H9 (cell line): ENCODE results near the gene HOGA1. TPM values are rescaled to one million over a fixed set of nuclear protein-coding genes. Genes with fewer than 3 reads are reported as not detected.

Experiments
- DNase-seq: peaks from one replicate; pipeline ENCODE4 v3.0.0-alpha.2; 2017
- H2AFZ ChIP-seq: one replicate; pipeline ENCODE4 v1.6.1; 2013; ENCODE audit warnings: mild to moderate bottlenecking, low read length, control low read depth, moderate library complexity
- H2AK5ac ChIP-seq: 2 replicates; pipeline ENCODE4 v1.6.1; 2013; ENCODE audit warnings: low read length, control low read depth, mixed read lengths; ENCODE audit not compliant: insufficient read length
- H2BK120ac ChIP-seq: one replicate; pipeline ENCODE4 v1.6.1; 2013; ENCODE audit warnings: low read depth, mild to moderate bottlenecking, low read length, control low read depth, inconsistent platforms; ENCODE audit not compliant: poor library complexity, severe bottlenecking
- H2BK12ac ChIP-seq: 2 replicates; pipeline ENCODE4 v1.6.1; 2013; ENCODE audit warnings: low read length, control low read depth, mixed read lengths, low read depth; ENCODE audit not compliant: insufficient read length
- H2BK15ac ChIP-seq: 2 replicates; pipeline ENCODE4 v1.6.1; 2013; ENCODE audit warnings: low read depth, low read length, control low read depth
- H2BK20ac ChIP-seq: one replicate; pipeline ENCODE4 v1.6.1; 2013; ENCODE audit warnings: low read depth, mild to moderate bottlenecking, low read length, control low read depth, inconsistent platforms; ENCODE audit not compliant: poor library complexity, severe bottlenecking
- H2BK5ac ChIP-seq: 2 replicates; pipeline ENCODE4 v1.6.1; 2013; ENCODE audit warnings: low read length, control low read depth, mixed read lengths; ENCODE audit not compliant: insufficient read length
- H3K14ac ChIP-seq: 2 replicates; pipeline ENCODE4 v1.6.1; 2013; ENCODE audit warnings: low read length, control low read depth; ENCODE audit not compliant: insufficient read depth
- H3K18ac ChIP-seq: 2 replicates; pipeline ENCODE4 v1.6.1; 2013; ENCODE audit warnings: low read depth, mild to moderate bottlenecking, mixed read lengths, low read length, control low read depth; ENCODE audit not compliant: insufficient read length
- H3K23ac ChIP-seq: 2 replicates; pipeline ENCODE4 v1.6.1; 2013; ENCODE audit warnings: low read length, control low read depth, mixed read lengths, low read depth; ENCODE audit not compliant: insufficient read length
- H3K23me2 ChIP-seq: 2 replicates; pipeline ENCODE4 v1.6.1; 2013; ENCODE audit warnings: low read depth, mild to moderate bottlenecking, mixed read lengths, low read length, control low read depth; ENCODE audit not compliant: insufficient read length, poor library complexity, severe bottlenecking
- H3K27ac ChIP-seq: 2 replicates; pipeline ENCODE4 v1.5.1; 2013; ENCODE audit warnings: low read length, control low read depth, mixed read lengths, low read depth; ENCODE audit not compliant: insufficient read length
- H3K27me3 ChIP-seq: 2 replicates; pipeline ENCODE4 v1.6.1; 2013; ENCODE audit warnings: low read length, control low read depth, inconsistent platforms; ENCODE audit not compliant: insufficient read depth
- H3K4ac ChIP-seq: 2 replicates; pipeline ENCODE4 v1.6.1; 2013; ENCODE audit warnings: low read depth, mild to moderate bottlenecking, control low read depth, inconsistent platforms, low read length, moderate library complexity
- H3K4me1 ChIP-seq: 2 replicates; pipeline ENCODE4 v1.6.1; 2013; ENCODE audit warnings: low read length, control low read depth, inconsistent platforms; ENCODE audit not compliant: insufficient read depth
- H3K4me2 ChIP-seq: 2 replicates; pipeline ENCODE4 v1.6.1; 2013; ENCODE audit warnings: low read length, control low read depth, mixed read lengths; ENCODE audit not compliant: insufficient read length, insufficient read depth
- H3K56ac ChIP-seq: 2 replicates; pipeline ENCODE4 v1.6.1; 2013; ENCODE audit warnings: low read depth, mild to moderate bottlenecking, mixed read lengths, low read length, control low read depth; ENCODE audit not compliant: insufficient read length
- H3K79me1 ChIP-seq: 2 replicates; pipeline ENCODE4 v1.6.1; 2013; ENCODE audit warnings: low read depth, mild to moderate bottlenecking, moderate library complexity, low read length, control low read depth, inconsistent platforms; ENCODE audit not compliant: insufficient read depth, poor library complexity, severe bottlenecking
- H3K79me2 ChIP-seq: 2 replicates; pipeline ENCODE4 v1.6.1; 2013; ENCODE audit warnings: low read length, control low read depth, inconsistent platforms; ENCODE audit not compliant: insufficient read depth
- H3K9ac ChIP-seq: 2 replicates; pipeline ENCODE4 v1.6.1; 2013; ENCODE audit warnings: low read length, control low read depth, mixed read lengths; ENCODE audit not compliant: insufficient read length; ENCODE audit errors: extremely low read depth
- H3K9me3 ChIP-seq: one replicate; pipeline ENCODE4 v1.6.1; 2013; ENCODE audit warnings: low read depth, low read length, inconsistent platforms; ENCODE audit not compliant: control insufficient read depth
- H3T11ph ChIP-seq: one replicate; pipeline ENCODE4 v1.6.1; 2013; ENCODE audit warnings: mild to moderate bottlenecking, low read length, control low read depth, inconsistent platforms
- H4K20me1 ChIP-seq: one replicate; pipeline ENCODE4 v1.6.1; 2013; ENCODE audit not compliant: control insufficient read depth, insufficient read length, insufficient read depth
- H4K5ac ChIP-seq: 2 replicates; pipeline ENCODE4 v1.6.1; 2013; ENCODE audit warnings: low read depth, mild to moderate bottlenecking, mixed read lengths, low read length, control low read depth; ENCODE audit not compliant: insufficient read length
- H4K8ac ChIP-seq: replicated peaks from 2 replicates; pipeline ENCODE4 v1.6.1; 2013; ENCODE audit warnings: low read length, control low read depth, mixed read lengths, low read depth; ENCODE audit not compliant: insufficient read length
- H4K91ac ChIP-seq: 2 replicates; pipeline ENCODE4 v1.6.1; 2013; ENCODE audit warnings: low read depth, mild to moderate bottlenecking, moderate library complexity, mixed read lengths, low read length, control low read depth; ENCODE audit not compliant: insufficient read length
- H3K27ac Mint-ChIP-seq, 3 experiments: 2 replicates in 2 of 3; 3 replicates in 1 of 3; pipeline ENCODE4 v1.8.0; 2020 to 2021; ENCODE audit warnings: mixed read lengths in 3 of 3, mild to moderate bottlenecking in 1 of 3, moderate library complexity in 1 of 3
- H3K27me3 Mint-ChIP-seq: 2 replicates; pipeline ENCODE4 v1.8.0; 2021; ENCODE audit warnings: low read depth, mild to moderate bottlenecking, moderate library complexity, mixed read lengths
- H3K36me3 Mint-ChIP-seq, 3 experiments: 2 replicates in 2 of 3; 3 replicates in 1 of 3; pipeline ENCODE4 v1.8.0; 2020 to 2021; ENCODE audit warnings: low read depth in 3 of 3, mixed read lengths in 3 of 3; ENCODE audit not compliant: insufficient read depth in 1 of 3
- H3K4me1 Mint-ChIP-seq, 2 experiments: 2 replicates each; pipeline ENCODE4 v1.8.0; 2020; ENCODE audit warnings: mixed read lengths in 2 of 2
- H3K4me3 Mint-ChIP-seq, 2 experiments: 2 replicates in 1 of 2; 3 replicates in 1 of 2; pipeline ENCODE4 v1.8.0; 2020 to 2021; ENCODE audit warnings: mild to moderate bottlenecking in 2 of 2, mixed read lengths in 2 of 2, moderate library complexity in 1 of 2
- H3K9me3 Mint-ChIP-seq, 2 experiments: 2 replicates in 1 of 2; 3 replicates in 1 of 2; pipeline ENCODE4 v1.8.0; 2020; ENCODE audit warnings: mild to moderate bottlenecking in 2 of 2, mixed read lengths in 2 of 2, moderate library complexity in 1 of 2
- WGBS: extraction: QIAGEN DNeasy Blood & Tissue Kit; methylation state at CpG from one replicate; pipeline ENCODE4 v1.1.7; 2013; ENCODE audit warnings: missing lambda C conversion rate, low lambda C conversion rate, mixed read lengths; ENCODE audit not compliant: insufficient read length; ENCODE audit errors: extremely low coverage; 5-methylcytosine and 5-hydroxymethylcytosine counted together
- total RNA-seq: library from RNA; stranded (reverse); gene quantifications from 2 replicates; pipeline ENCODE4 v1.2.1, GENCODE V29; 2021
- TF ChIP-seq, protein P1 (sequence below): fragments of 200-600 bp; sonication (generic); conservative IDR thresholded peaks from 3 replicates; pipeline ENCODE4 v1.8.0; 2021; ENCODE audit warnings: antibody characterized with exemption, mild to moderate bottlenecking

The HOGA1 gene
- total RNA-seq, 1 experiment from 2014 or later = 0.79 TPM

DNA sequence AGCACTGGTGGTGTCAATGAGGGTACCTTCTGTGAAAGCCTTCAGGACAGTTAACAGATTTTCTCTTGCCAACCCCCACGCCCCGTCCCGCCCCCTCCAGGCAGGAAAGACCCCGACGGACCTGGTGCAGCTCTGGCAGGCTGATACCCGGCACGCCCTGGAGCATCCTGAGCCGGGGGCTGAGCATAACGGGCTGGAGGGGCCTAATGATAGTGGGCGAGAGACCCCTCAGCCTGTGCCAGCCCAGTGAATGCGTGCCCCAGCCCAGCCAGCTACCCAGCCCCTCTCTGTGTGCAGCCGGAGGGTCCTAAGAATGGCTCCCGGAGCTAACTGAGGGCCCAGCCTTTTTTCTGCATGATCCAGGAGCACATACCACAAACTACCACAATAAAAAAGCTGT, 713 bp upstream of the HOGA1 start:
- H3K79me1 ChIP-seq = no peaks in the 10 kb centered on the region
- H2BK15ac ChIP-seq = no peak overlapping the region
- H3K4me3 Mint-ChIP-seq = no peak overlapping the region
- no peak for DNase-seq
- H3K27ac ChIP-seq = no peak overlapping the region
- WGBS = no CpG with 5 or more reads among the region's 13 CpGs
- no peak overlapping the region for H3K56ac ChIP-seq
- no peak overlapping the region for H2AK5ac ChIP-seq
- H3K4me1 Mint-ChIP-seq = peaks cover 3 to 13% of the 10 kb centered on the region in 2 experiments; a peak in 3 of 4 replicates
- H3K4ac ChIP-seq = no peak overlapping the region
- no peak overlapping the region for H2AFZ ChIP-seq
- H2BK5ac ChIP-seq = no peak overlapping the region
- H3K4me2 ChIP-seq = no peak overlapping the region
- no peak overlapping the region for H4K5ac ChIP-seq
- no peaks in the 10 kb centered on the region for H3K36me3 Mint-ChIP-seq
- no peak overlapping the region for H2BK12ac ChIP-seq
- H3K9me3 Mint-ChIP-seq = no peaks in the 10 kb centered on the region
- no peaks in the 10 kb centered on the region for H3K27me3 ChIP-seq
- TF ChIP-seq, protein P1, sequence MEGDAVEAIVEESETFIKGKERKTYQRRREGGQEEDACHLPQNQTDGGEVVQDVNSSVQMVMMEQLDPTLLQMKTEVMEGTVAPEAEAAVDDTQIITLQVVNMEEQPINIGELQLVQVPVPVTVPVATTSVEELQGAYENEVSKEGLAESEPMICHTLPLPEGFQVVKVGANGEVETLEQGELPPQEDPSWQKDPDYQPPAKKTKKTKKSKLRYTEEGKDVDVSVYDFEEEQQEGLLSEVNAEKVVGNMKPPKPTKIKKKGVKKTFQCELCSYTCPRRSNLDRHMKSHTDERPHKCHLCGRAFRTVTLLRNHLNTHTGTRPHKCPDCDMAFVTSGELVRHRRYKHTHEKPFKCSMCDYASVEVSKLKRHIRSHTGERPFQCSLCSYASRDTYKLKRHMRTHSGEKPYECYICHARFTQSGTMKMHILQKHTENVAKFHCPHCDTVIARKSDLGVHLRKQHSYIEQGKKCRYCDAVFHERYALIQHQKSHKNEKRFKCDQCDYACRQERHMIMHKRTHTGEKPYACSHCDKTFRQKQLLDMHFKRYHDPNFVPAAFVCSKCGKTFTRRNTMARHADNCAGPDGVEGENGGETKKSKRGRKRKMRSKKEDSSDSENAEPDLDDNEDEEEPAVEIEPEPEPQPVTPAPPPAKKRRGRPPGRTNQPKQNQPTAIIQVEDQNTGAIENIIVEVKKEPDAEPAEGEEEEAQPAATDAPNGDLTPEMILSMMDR = no peak
- no peak overlapping the region for H2BK120ac ChIP-seq
- no peaks in the 10 kb centered on the region for H3K4me1 ChIP-seq
- H3K9me3 ChIP-seq = no peaks in the 10 kb centered on the region
- no peak overlapping the region for H3K27ac Mint-ChIP-seq
- H3K9ac ChIP-seq = no peak overlapping the region
- no peaks in the 10 kb centered on the region for H3K79me2 ChIP-seq
- H4K91ac ChIP-seq = no peak overlapping the region
- no peaks in the 10 kb centered on the region for H4K20me1 ChIP-seq
- no peaks in the 10 kb centered on the region for H3K23me2 ChIP-seq
- no peak overlapping the region for H3K14ac ChIP-seq
- H3K18ac ChIP-seq = no peak overlapping the region
- H4K8ac ChIP-seq = no peak overlapping the region
- no peak overlapping the region for H3K23ac ChIP-seq
- H2BK20ac ChIP-seq = no peak overlapping the region
- H3K27me3 Mint-ChIP-seq = peaks cover 2% of the 10 kb centered on the region; the same call in 1 of the 2 replicates
- no peak overlapping the region for H3T11ph ChIP-seq
